ES-I3 (cell line): ENCODE results near the gene HCN3.
"Not testable (repeated sequence)": the region's sequence is repeated elsewhere in the genome, so short reads cannot be mapped to it uniquely, and the experiment has no call there.

Experiments used
- H3K36me3 ChIP-seq: 2 replicates; pipeline ENCODE4 v1.6.1; 2013; ENCODE audit warnings: mild to moderate bottlenecking, low read length, control low read depth, moderate library complexity; ENCODE audit not compliant: insufficient read depth
- H3K4me1 ChIP-seq: 2 replicates; pipeline ENCODE4 v1.6.1; 2013; ENCODE audit warnings: mild to moderate bottlenecking, control low read depth, low read length; ENCODE audit not compliant: insufficient read depth
- H3K9ac ChIP-seq: 2 replicates; pipeline ENCODE4 v1.6.1; 2013; ENCODE audit warnings: low read depth, mild to moderate bottlenecking, low read length, moderate library complexity
- H3K9me3 ChIP-seq: 2 replicates; pipeline ENCODE4 v1.6.1; 2013; ENCODE audit warnings: mild to moderate bottlenecking, low read length, moderate library complexity; ENCODE audit not compliant: control insufficient read depth, insufficient read depth

The HCN3 gene

GRCh38 chr1:155322571-155322952 is 45.3 kb downstream of the HCN3 start:
- Histone ChIP-seq H3K36me3 (no peaks in the 10 kb centered on the region; the same call in 1 of the 2 replicates), H3K9ac (peak overlapping the region; percentile 75; the same call in 1 of the 2 replicates), H3K4me1 (peaks cover 17% of the 10 kb centered on the region; the same call in 1 of the 2 replicates), H3K9me3 (no peaks in the 10 kb centered on the region)

- Histone ChIP-seq H3K9ac (peak overlapping the region; percentile 96), H3K4me1 (peaks cover 17% of the 10 kb centered on the region; the same call in 1 of the 2 replicates), H3K36me3 (no peaks in the 10 kb centered on the region; the same call in 1 of the 2 replicates), H3K9me3 (no peaks in the 10 kb centered on the region)
Observed at GRCh38 chr1:155322953-155323728, 45.9 kb downstream of the HCN3 start.

- Histone ChIP-seq H3K4me1 (peaks cover 17% of the 10 kb centered on the region; the same call in 1 of the 2 replicates), H3K36me3 (no peaks in the 10 kb centered on the region; the same call in 1 of the 2 replicates), H3K9me3 (no peaks in the 10 kb centered on the region), H3K9ac (peak overlapping the region; percentile 96)
Observed at GRCh38 chr1:155323729-155324036, 46.4 kb downstream of the HCN3 start.

GRCh38 chr1:155324037-155324716 is 46.9 kb downstream of the HCN3 start:
- Histone ChIP-seq H3K4me1 (peaks cover 17% of the 10 kb centered on the region; the same call in 1 of the 2 replicates), H3K36me3 (no peaks in the 10 kb centered on the region; the same call in 1 of the 2 replicates), H3K9ac (peak overlapping the region; percentile 96), H3K9me3 (no peaks in the 10 kb centered on the region)

GRCh38 chr1:155324717-155325602 is 47.7 kb downstream of the HCN3 start:
- H3K36me3 ChIP-seq: no peaks in the 10 kb centered on the region; the same call in 1 of the 2 replicates
- no peaks in the 10 kb centered on the region for H3K9me3 ChIP-seq
- peaks cover 13% of the 10 kb centered on the region; the same call in 1 of the 2 replicates for H3K4me1 ChIP-seq
- peak overlapping the region; percentile 96 for H3K9ac ChIP-seq

- Histone ChIP-seq H3K36me3 (no peaks in the 10 kb centered on the region; the same call in 1 of the 2 replicates), H3K9ac (peak overlapping the region; percentile 96), H3K9me3 (no peaks in the 10 kb centered on the region), H3K4me1 (peaks cover 7% of the 10 kb centered on the region; the same call in 1 of the 2 replicates)
Observed at GRCh38 chr1:155325603-155325893, 48.3 kb downstream of the HCN3 start.

- Histone ChIP-seq H3K9ac (no peak overlapping the region), H3K36me3 (no peaks in the 10 kb centered on the region; the same call in 1 of the 2 replicates), H3K4me1 (peaks cover 7% of the 10 kb centered on the region; the same call in 1 of the 2 replicates), H3K9me3 (no peaks in the 10 kb centered on the region)
Observed at GRCh38 chr1:155326020-155326526, 48.8 kb downstream of the HCN3 start.

- H3K36me3 ChIP-seq: no peaks in the 10 kb centered on the region; the same call in 1 of the 2 replicates
- H3K4me1 ChIP-seq: peaks cover 4% of the 10 kb centered on the region; the same call in 1 of the 2 replicates
- H3K9me3 ChIP-seq: no peaks in the 10 kb centered on the region
- H3K9ac ChIP-seq: no peak overlapping the region
Observed at GRCh38 chr1:155326631-155327037, 49.4 kb downstream of the HCN3 start.

GRCh38 chr1:155327981-155328380 is 50.7 kb downstream of the HCN3 start:
- no peaks in the 10 kb centered on the region; the same call in 1 of the 2 replicates for H3K36me3 ChIP-seq
- no peaks in the 10 kb centered on the region for H3K9me3 ChIP-seq
- no peaks in the 10 kb centered on the region for H3K4me1 ChIP-seq
- H3K9ac ChIP-seq: no peak overlapping the region

GRCh38 chr1:155328856-155329255 is 51.6 kb downstream of the HCN3 start:
- H3K9me3 ChIP-seq, H3K36me3 ChIP-seq, H3K4me1 ChIP-seq, H3K9ac ChIP-seq: not testable (repeated sequence)

- no peak overlapping the region for H3K9ac ChIP-seq
- no peaks in the 10 kb centered on the region for H3K4me1 ChIP-seq
- H3K9me3 ChIP-seq: no peaks in the 10 kb centered on the region
- H3K36me3 ChIP-seq: no peaks in the 10 kb centered on the region; the same call in 1 of the 2 replicates
Observed at GRCh38 chr1:155329980-155330598, 52.8 kb downstream of the HCN3 start.

- Histone ChIP-seq H3K4me1 (no peaks in the 10 kb centered on the region), H3K9ac (no peak overlapping the region), H3K9me3 (no peaks in the 10 kb centered on the region), H3K36me3 (peaks cover 18% of the 10 kb centered on the region)
Observed at GRCh38 chr1:155334962-155335361, 57.7 kb downstream of the HCN3 start.
